ENCODE measurements around the gene FHAD1.
"Not testable (repeated sequence)": the region's sequence is repeated elsewhere in the genome, so short reads cannot be mapped to it uniquely, and the experiment has no call there.

Gene FHAD1

GRCh38 chr1:15364740-15365139 is 117.7 kb downstream of the FHAD1 start:
- no peak for TF ChIP-seq CTCF (conservative IDR thresholded peaks at IDR 0.05; ENCODE audit: low read depth, low read length)
- no peak for DNase-seq (ENCODE audit: low read depth)
- no peak overlapping the region for H3K4me3 ChIP-seq (ENCODE audit: low read length)

- no peak for DNase-seq (ENCODE audit: low read depth)
- H3K4me3 ChIP-seq (ENCODE audit: low read length): no peak overlapping the region
- TF ChIP-seq CTCF (conservative IDR thresholded peaks at IDR 0.05; ENCODE audit: low read depth, low read length): no peak
These were observed 121.9 kb downstream of the FHAD1 start for GRCh38 chr1:15368888-15369287.

GRCh38 chr1:15370268-15370667 is 123.2 kb downstream of the FHAD1 start:
- no peak for TF ChIP-seq CTCF (conservative IDR thresholded peaks at IDR 0.05; ENCODE audit: low read depth, low read length)
- H3K4me3 ChIP-seq (ENCODE audit: low read length): no peak overlapping the region

GRCh38 chr1:15370781-15371520 is 123.9 kb downstream of the FHAD1 start:
- no peak for DNase-seq (ENCODE audit: low read depth)
- no peak overlapping the region for H3K4me3 ChIP-seq (ENCODE audit: low read length)

More at GRCh38 chr1:15370268-15370667, 123.2 kb downstream of the FHAD1 start:
- DNase-seq (ENCODE audit: low read depth): no peak

GRCh38 chr1:15371610-15372545 is 124.9 kb downstream of the FHAD1 start:
- TF ChIP-seq CTCF (conservative IDR thresholded peaks at IDR 0.05; ENCODE audit: low read depth, low read length): no peak
- DNase-seq (ENCODE audit: low read depth): no peak
- no peak overlapping the region for H3K4me3 ChIP-seq (ENCODE audit: low read length)

More at GRCh38 chr1:15370781-15371520, 123.9 kb downstream of the FHAD1 start:
- TF ChIP-seq CTCF (conservative IDR thresholded peaks at IDR 0.05; ENCODE audit: low read depth, low read length): no peak

GRCh38 chr1:15378729-15379128 is 131.7 kb downstream of the FHAD1 start:
- TF ChIP-seq CTCF (conservative IDR thresholded peaks at IDR 0.05; ENCODE audit: low read depth, low read length): no peak
- no peak overlapping the region for H3K4me3 ChIP-seq (ENCODE audit: low read length)
- no peak for DNase-seq (ENCODE audit: low read depth)

- not testable (repeated sequence) for DNase-seq (ENCODE audit: low read depth); H3K4me3 ChIP-seq (ENCODE audit: low read length)
These were observed 132.1 kb downstream of the FHAD1 start for GRCh38 chr1:15379151-15379550.
